Prostate gland (tissue), 2 donors: Measurements from ENCODE around the gene BCL7A.

Experiments used
- POLR2A ChIP-seq: fragments of 450-650 bp; IDR thresholded peaks from one replicate; pipeline ENCODE4 v1.6.1; 2016; ENCODE audit warnings: antibody characterized with exemption, mild to moderate bottlenecking
- TF ChIP-seq, protein P1 (sequence below), 4 experiments: fragments of 200-600 bp in 2 of 4; fragments of 450-650 bp in 2 of 4; sonication (generic) in 2 of 4; IDR thresholded peaks; 1 replicate in 3 of 4; 2 replicates in 1 of 4; pipeline ENCODE4 v1.5.1; 2016 to 2019; ENCODE audit warnings: antibody characterized with exemption in 4 of 4, mild to moderate bottlenecking in 2 of 4, moderate library complexity in 2 of 4

DNA sequence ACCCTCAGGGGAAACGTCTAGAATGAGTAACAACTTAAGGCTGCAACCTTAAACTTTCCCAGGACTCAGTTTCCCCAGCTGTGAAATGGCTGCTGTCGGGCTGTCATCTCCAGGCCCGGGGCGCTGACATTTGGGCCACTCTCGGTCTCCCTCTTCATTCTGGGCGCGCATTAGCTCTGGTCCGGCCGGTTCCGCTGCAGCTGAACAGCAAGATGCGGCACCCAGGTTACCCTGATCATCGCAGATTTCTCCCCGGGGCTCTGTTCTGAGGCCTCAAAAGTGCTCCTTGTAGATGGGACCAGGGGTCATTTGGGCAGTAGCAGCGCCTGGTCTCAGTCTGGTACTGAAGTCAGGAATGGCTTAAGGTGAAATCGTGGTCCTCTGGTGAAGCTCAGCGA lies 890 bp upstream of the BCL7A start:
- TF ChIP-seq, protein P1, sequence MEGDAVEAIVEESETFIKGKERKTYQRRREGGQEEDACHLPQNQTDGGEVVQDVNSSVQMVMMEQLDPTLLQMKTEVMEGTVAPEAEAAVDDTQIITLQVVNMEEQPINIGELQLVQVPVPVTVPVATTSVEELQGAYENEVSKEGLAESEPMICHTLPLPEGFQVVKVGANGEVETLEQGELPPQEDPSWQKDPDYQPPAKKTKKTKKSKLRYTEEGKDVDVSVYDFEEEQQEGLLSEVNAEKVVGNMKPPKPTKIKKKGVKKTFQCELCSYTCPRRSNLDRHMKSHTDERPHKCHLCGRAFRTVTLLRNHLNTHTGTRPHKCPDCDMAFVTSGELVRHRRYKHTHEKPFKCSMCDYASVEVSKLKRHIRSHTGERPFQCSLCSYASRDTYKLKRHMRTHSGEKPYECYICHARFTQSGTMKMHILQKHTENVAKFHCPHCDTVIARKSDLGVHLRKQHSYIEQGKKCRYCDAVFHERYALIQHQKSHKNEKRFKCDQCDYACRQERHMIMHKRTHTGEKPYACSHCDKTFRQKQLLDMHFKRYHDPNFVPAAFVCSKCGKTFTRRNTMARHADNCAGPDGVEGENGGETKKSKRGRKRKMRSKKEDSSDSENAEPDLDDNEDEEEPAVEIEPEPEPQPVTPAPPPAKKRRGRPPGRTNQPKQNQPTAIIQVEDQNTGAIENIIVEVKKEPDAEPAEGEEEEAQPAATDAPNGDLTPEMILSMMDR (IDR thresholded peaks at IDR 0.05) = no peak
- TF ChIP-seq POLR2A = no peak
